CD4-positive, alpha-beta memory T cell (primary cell): Measurements from ENCODE around the gene DHRS13. TPM values are rescaled to one million over a fixed set of nuclear protein-coding genes. Genes with fewer than 3 reads are reported as not detected.

Experiments
- CTCF ChIA-PET: fragments of 350-600 bp; sonication (Branson Sonifier 250); formaldehyde crosslinking; loops from one replicate; lab custom pipeline; 2021; ENCODE audit warnings: inconsistent platforms; ENCODE audit not compliant: partially characterized antibody; lab: Charles Lee
- POLR2A ChIA-PET: fragments of 350-600 bp; sonication (Branson Sonifier 250); formaldehyde crosslinking; loops from one replicate; lab custom pipeline; 2021; ENCODE audit not compliant: partially characterized antibody; lab: Charles Lee
- DNase-seq, 5 donors: peaks; one replicate each; pipeline versions ENCODE4 v3.0.0 to v3.0.0-alpha.2; 2020 to 2022; ENCODE audit warnings: mixed read lengths in 1 of 5
- H3K27ac ChIP-seq: one replicate; pipeline ENCODE4 v1.7.0; 2013; ENCODE audit warnings: low read depth, low read length
- H3K27me3 ChIP-seq: 2 replicates; pipeline ENCODE4 v1.7.0; 2013; ENCODE audit warnings: mild to moderate bottlenecking, low read length, moderate library complexity; ENCODE audit not compliant: insufficient read depth
- H3K36me3 ChIP-seq: 2 replicates; pipeline ENCODE4 v1.7.0; 2013; ENCODE audit warnings: mild to moderate bottlenecking, low read length, moderate library complexity; ENCODE audit not compliant: insufficient read depth
- H3K4me1 ChIP-seq: 2 replicates; pipeline ENCODE4 v1.7.0; 2013; ENCODE audit warnings: mild to moderate bottlenecking, low read length, moderate library complexity; ENCODE audit not compliant: insufficient read depth
- H3K4me3 ChIP-seq, 2 donors: one replicate each; pipeline ENCODE4 v1.7.0; 2013; ENCODE audit warnings: low read length in 2 of 2, mild to moderate bottlenecking in 1 of 2
- H3K9me3 ChIP-seq, 2 donors: one replicate each; pipeline ENCODE4 v1.7.0; 2013; ENCODE audit warnings: low read length in 2 of 2, control low read depth in 1 of 2; ENCODE audit not compliant: control insufficient read depth in 1 of 2
- H3K27ac Mint-ChIP-seq, 7 donors: one replicate each; pipeline ENCODE4 v1.8.0; 2020 to 2021; ENCODE audit warnings: mixed read lengths in 7 of 7, mild to moderate bottlenecking in 6 of 7, inconsistent platforms in 3 of 7, moderate library complexity in 3 of 7
- H3K27me3 Mint-ChIP-seq, 2 donors: one replicate each; pipeline ENCODE4 v1.8.0; 2020 to 2021; ENCODE audit warnings: mixed read lengths in 2 of 2
- H3K36me3 Mint-ChIP-seq, 2 donors: one replicate each; pipeline ENCODE4 v1.8.0; 2020 to 2021; ENCODE audit warnings: mixed read lengths in 2 of 2, inconsistent platforms in 1 of 2, mild to moderate bottlenecking in 1 of 2
- H3K4me1 Mint-ChIP-seq, 4 donors: one replicate each; pipeline ENCODE4 v1.8.0; 2020 to 2021; ENCODE audit warnings: mixed read lengths in 4 of 4, mild to moderate bottlenecking in 1 of 4
- H3K4me3 Mint-ChIP-seq, 8 donors: one replicate each; pipeline ENCODE4 v1.8.0; 2020 to 2021; ENCODE audit warnings: mixed read lengths in 8 of 8, mild to moderate bottlenecking in 7 of 8, moderate library complexity in 6 of 8, inconsistent platforms in 3 of 8
- H3K9me3 Mint-ChIP-seq, 8 donors: one replicate each; pipeline ENCODE4 v1.8.0; 2020 to 2021; ENCODE audit warnings: mixed read lengths in 8 of 8, mild to moderate bottlenecking in 5 of 8, inconsistent platforms in 3 of 8, moderate library complexity in 1 of 8
- intact Hi-C: fragments of 100-400 bp; cut with micrococcal nuclease; formaldehyde crosslinking; loops from one replicate; pipeline ENCODE4 v1.15.1; 2023
- polyA plus RNA-seq, 2 donors: library from polyadenylated mRNA; unstranded; fragments of 300-500 nt; fragmentation: Illumina TruSeq; gene quantifications; one replicate each; pipeline ENCODE4 v1.2.3, GENCODE V29; 2021
- total RNA-seq, 2 experiments: library from RNA; stranded (reverse); gene quantifications; one replicate each; pipeline ENCODE4 v1.2.3, GENCODE V29; 2021

DHRS13 gene
- total and polyA plus RNA-seq, 4 experiments from 2014 or later = 15.1 to 49.6 (median 32.1) TPM

DNA sequence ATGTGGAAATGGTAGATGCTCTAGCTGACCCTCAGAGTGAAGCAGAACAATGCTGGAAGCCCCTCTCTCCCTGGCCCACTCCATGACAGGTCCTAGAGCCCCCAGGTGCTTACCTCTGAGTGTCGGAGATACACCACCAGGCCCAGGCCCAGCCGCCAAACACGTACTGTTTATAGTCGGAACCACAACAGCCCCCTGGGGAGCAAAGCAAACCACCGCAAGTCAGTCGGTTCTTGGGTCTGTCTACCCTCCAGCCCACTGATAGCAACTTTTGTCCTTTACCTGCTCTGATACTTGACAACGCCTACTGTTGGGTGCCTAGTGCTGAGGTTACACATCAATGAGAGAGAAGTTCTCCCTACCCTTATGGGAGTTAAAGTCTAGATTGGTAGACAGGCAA lies 14.0 kb downstream of the DHRS13 start:
- Histone ChIP-seq H3K9me3 (no peaks in the 10 kb centered on the region), H3K36me3 (peaks cover 40% of the 10 kb centered on the region), H3K27ac (no peak overlapping the region), H3K4me3 (no peak overlapping the region), H3K4me1 (peaks cover 33% of the 10 kb centered on the region), H3K27me3 (no peaks in the 10 kb centered on the region)
- H3K36me3 Mint-ChIP-seq = peaks cover 19 to 53% of the 10 kb centered on the region in 2 donors
- peak overlapping the region in 4 of 7 donors; percentile 6 to 42 (median 24) for H3K27ac Mint-ChIP-seq
- H3K9me3 Mint-ChIP-seq = no peaks in the 10 kb centered on the region
- ChIA-PET POLR2A (interaction anchor here (0.7 to 2.3 kb wide), 2 partner anchors 14 to 231 kb away, joined by 3 to 6 read pairs; partner anchors contain the start of gene DHRS13), CTCF (interaction anchor here (1.1 to 1.3 kb wide), 2 partner anchors 15 to 125 kb away, joined by 3 to 6 read pairs; no protein-coding TSS in a partner anchor)
- no peak for DNase-seq
- H3K27me3 Mint-ChIP-seq = no peaks in the 10 kb centered on the region
- no peak overlapping the region for H3K4me3 Mint-ChIP-seq
- intact Hi-C loops = no loop called here
- peaks cover 24 to 60% (median 39%) of the 10 kb centered on the region in 4 donors for H3K4me1 Mint-ChIP-seq

GRCh38 chr17:28887871-28888471 lies 14.9 kb downstream of the DHRS13 start:
- DNase-seq = no peak
- no peak overlapping the region for H3K4me3 Mint-ChIP-seq
- intact Hi-C loops = no loop called here
- Histone ChIP-seq H3K9me3 (no peaks in the 10 kb centered on the region), H3K36me3 (peaks cover 49% of the 10 kb centered on the region), H3K4me1 (peaks cover 25% of the 10 kb centered on the region), H3K27me3 (no peaks in the 10 kb centered on the region), H3K27ac (no peak overlapping the region), H3K4me3 (no peak overlapping the region)
- H3K27me3 Mint-ChIP-seq = no peaks in the 10 kb centered on the region
- POLR2A ChIA-PET = interaction anchor here (1.6 to 2.3 kb wide), 2 partner anchors 9 to 15 kb away, joined by 5 to 6 read pairs; partner anchors contain the start of genes DHRS13 and FLOT2
- CTCF ChIA-PET = interaction anchor here (1.1 kb wide), 1 partner anchor 124 kb away, joined by 6 read pairs; no protein-coding TSS in a partner anchor
- peaks cover 20 to 49% of the 10 kb centered on the region in 2 donors for H3K36me3 Mint-ChIP-seq
- H3K9me3 Mint-ChIP-seq = no peaks in the 10 kb centered on the region
- H3K27ac Mint-ChIP-seq = peak overlapping the region in 2 of 7 donors; percentile 46 to 57
- H3K4me1 Mint-ChIP-seq = peaks cover 17 to 52% (median 31%) of the 10 kb centered on the region in 4 donors

DNA sequence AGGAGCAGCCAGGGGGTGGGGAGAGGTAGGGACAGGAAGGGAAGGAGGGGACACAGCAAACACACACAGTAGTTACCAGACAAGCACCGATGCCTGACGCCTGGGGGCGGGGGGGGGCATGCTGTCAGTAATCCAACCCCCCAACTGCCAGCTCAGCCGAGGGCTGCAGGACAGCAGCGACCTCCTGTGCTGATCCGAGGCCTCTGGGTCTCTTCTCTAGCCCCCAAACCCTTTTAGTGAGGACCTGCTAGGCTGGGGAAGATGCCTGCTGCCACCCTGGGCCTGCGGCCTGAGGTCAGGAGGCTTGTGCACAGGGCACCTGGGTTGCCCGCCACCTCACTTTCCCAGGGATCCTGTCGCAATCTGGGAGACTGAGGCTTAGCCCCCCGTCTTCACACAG lies 16.9 kb downstream of the DHRS13 start:
- Histone ChIP-seq H3K36me3 (peaks cover 69% of the 10 kb centered on the region), H3K9me3 (no peaks in the 10 kb centered on the region), H3K4me3 (no peak overlapping the region), H3K27ac (no peak overlapping the region), H3K27me3 (no peaks in the 10 kb centered on the region), H3K4me1 (peaks cover 9% of the 10 kb centered on the region)
- Mint-ChIP-seq H3K4me3 (no peak overlapping the region), H3K27me3 (no peaks in the 10 kb centered on the region), H3K4me1 (peaks cover 4 to 32% (median 15%) of the 10 kb centered on the region in 4 donors), H3K36me3 (peaks cover 32 to 54% of the 10 kb centered on the region in 2 donors), H3K27ac (peak overlapping the region in 2 of 7 donors; percentile 36 to 74), H3K9me3 (no peaks in the 10 kb centered on the region)
- POLR2A ChIA-PET = interaction anchor here (1.2 kb wide), 1 partner anchor 12 kb away, joined by 3 read pairs; the partner anchor contains the start of gene FLOT2
- intact Hi-C loops = no loop called here
- DNase-seq = no peak
- CTCF ChIA-PET = interaction anchor here (1.0 kb wide), 1 partner anchor 12 kb away, joined by 3 read pairs; the partner anchor contains the start of gene FLOT2

- no peak overlapping the region for H3K4me3 ChIP-seq
- Mint-ChIP-seq H3K27ac (peak overlapping the region in 4 of 7 donors; percentile 4 to 82 (median 50)), H3K4me3 (no peak overlapping the region), H3K4me1 (peaks cover 4 to 26% (median 13%) of the 10 kb centered on the region in 4 donors), H3K27me3 (no peaks in the 10 kb centered on the region), H3K9me3 (no peaks in the 10 kb centered on the region), H3K36me3 (peaks cover 35 to 56% of the 10 kb centered on the region in 2 donors)
- H3K27me3 ChIP-seq = no peaks in the 10 kb centered on the region
- DNase-seq = no peak
- peaks cover 75% of the 10 kb centered on the region for H3K36me3 ChIP-seq
- CTCF ChIA-PET = interaction anchor here (1.0 kb wide), 1 partner anchor 12 kb away, joined by 3 read pairs; the partner anchor contains the start of gene FLOT2
- no peaks in the 10 kb centered on the region for H3K9me3 ChIP-seq
- POLR2A ChIA-PET = no interaction called here
- peaks cover 9% of the 10 kb centered on the region for H3K4me1 ChIP-seq
- intact Hi-C loops = no loop called here
- no peak overlapping the region for H3K27ac ChIP-seq
Measured at GRCh38 chr17:28885363-28885762, 17.5 kb downstream of the DHRS13 start.

DNA sequence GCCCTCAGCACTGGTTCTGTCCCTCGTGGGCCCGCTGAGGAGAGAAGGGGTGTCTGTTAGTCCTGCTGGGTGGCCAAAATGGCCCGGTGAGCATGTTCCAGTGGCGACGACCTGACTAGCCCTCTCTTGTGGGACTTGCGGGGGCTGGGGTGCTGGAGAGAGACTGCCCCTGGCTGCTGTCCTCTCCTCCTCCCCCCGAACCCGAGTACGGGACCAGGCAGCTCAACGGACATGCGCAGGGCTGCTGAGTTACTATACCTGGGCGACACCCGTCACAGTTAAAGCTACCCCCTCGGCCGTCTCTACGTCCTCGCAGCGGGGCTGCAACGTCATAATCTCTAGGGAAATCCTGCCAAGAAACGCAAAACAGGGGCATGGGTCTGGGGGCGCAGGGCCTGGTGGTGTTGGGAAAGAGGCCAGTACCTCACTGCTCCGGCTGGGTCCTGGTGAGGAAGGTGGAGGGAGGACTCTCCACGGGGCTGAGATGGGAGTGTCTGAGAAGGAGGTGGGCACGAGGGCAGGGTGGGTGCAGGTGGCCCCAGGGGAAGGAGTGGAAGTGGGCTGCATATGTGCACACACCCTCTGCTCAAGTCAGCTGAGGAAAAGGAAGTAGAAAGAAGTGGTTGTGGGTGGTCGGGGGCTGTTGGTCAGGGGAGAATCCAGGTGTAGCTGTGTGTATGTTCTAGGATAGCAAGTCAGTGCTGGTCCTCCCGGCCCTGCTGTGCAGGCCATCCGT lies 18.7 kb downstream of the DHRS13 start:
- Histone ChIP-seq H3K4me3 (no peak overlapping the region), H3K27ac (no peak overlapping the region), H3K4me1 (peaks cover 4% of the 10 kb centered on the region), H3K36me3 (peaks cover 87% of the 10 kb centered on the region), H3K27me3 (no peaks in the 10 kb centered on the region), H3K9me3 (no peaks in the 10 kb centered on the region)
- intact Hi-C loops = no loop called here
- DNase-seq = no peak
- H3K27me3 Mint-ChIP-seq = no peaks in the 10 kb centered on the region
- H3K36me3 Mint-ChIP-seq = peaks cover 45 to 65% of the 10 kb centered on the region in 2 donors
- ChIA-PET POLR2A (interaction anchor here (0.6 to 1.1 kb wide), 4 partner anchors 12 to 42 kb away, joined by 3 to 7 read pairs (median 4); partner anchors contain the start of genes FAM222B and FLOT2), CTCF (interaction anchor here (1.1 to 1.3 kb wide), 2 partner anchors 13 to 20 kb away, joined by 3 read pairs; no protein-coding TSS in a partner anchor)
- H3K4me3 Mint-ChIP-seq = no peak overlapping the region
- peaks cover 1 to 17% (median 9%) of the 10 kb centered on the region in 4 donors for H3K4me1 Mint-ChIP-seq
- peak overlapping the region in 2 of 7 donors; percentile 35 to 80 for H3K27ac Mint-ChIP-seq
- H3K9me3 Mint-ChIP-seq = no peaks in the 10 kb centered on the region

GRCh38 chr17:28882154-28882895 lies 20.6 kb downstream of the DHRS13 start:
- DNase-seq = no peak
- H3K27ac Mint-ChIP-seq = peak overlapping the region in 3 of 7 donors; percentile 2 to 52 (median 43)
- H3K4me3 Mint-ChIP-seq = no peak overlapping the region
- no peaks in the 10 kb centered on the region for H3K4me1 ChIP-seq
- peaks cover 0 to 13% (median 5%) of the 10 kb centered on the region in 4 donors for H3K4me1 Mint-ChIP-seq
- H3K36me3 Mint-ChIP-seq = peaks cover 54 to 72% of the 10 kb centered on the region in 2 donors
- ChIA-PET POLR2A (interaction anchor here (1.0 to 2.1 kb wide), 5 partner anchors 11 to 21 kb away, joined by 3 to 9 read pairs (median 5); partner anchors contain the start of gene FLOT2), CTCF (interaction anchor here (0.8 to 1.7 kb wide), 3 partner anchors 11 to 235 kb away, joined by 3 read pairs; no protein-coding TSS in a partner anchor)
- peaks cover 84% of the 10 kb centered on the region for H3K36me3 ChIP-seq
- H3K4me3 ChIP-seq = no peak overlapping the region
- intact Hi-C loops = no loop called here
- H3K9me3 ChIP-seq = no peaks in the 10 kb centered on the region
- no peaks in the 10 kb centered on the region for H3K27me3 Mint-ChIP-seq
- no peak overlapping the region for H3K27ac ChIP-seq
- H3K9me3 Mint-ChIP-seq = peaks cover 0 to 2% (median 0%) of the 10 kb centered on the region in 8 donors
- no peaks in the 10 kb centered on the region for H3K27me3 ChIP-seq
